ENCODE data around the gene HTR7.
"Not testable (repeated sequence)": the region's sequence is repeated elsewhere in the genome, so short reads cannot be mapped to it uniquely, and the experiment has no call there.

Gene HTR7

GRCh38 chr10:90856261-90856660, 1.6 kb downstream of the HTR7 start:
- no peaks in the 10 kb centered on the region for H3K36me3 ChIP-seq (ENCODE audit: insufficient read depth, low read length)
- no peak overlapping the region for H3K9ac ChIP-seq (ENCODE audit: low read length)
- H3K27me3 ChIP-seq (ENCODE audit: control insufficient read depth in 1 of 2, insufficient read depth in 2 of 2, low read length in 2 of 2), result peaks cover 31 to 41% of the 10 kb centered on the region in 2 donors
- H3K4me3 ChIP-seq (ENCODE audit: low read depth in 1 of 2, low read length in 2 of 2), result no peak overlapping the region
- no peak overlapping the region for H3K27ac ChIP-seq (ENCODE audit: low read depth, low read length)
- H3K4me1 ChIP-seq (ENCODE audit: insufficient read depth, low read length), result no peaks in the 10 kb centered on the region
- H3K9me3 ChIP-seq (ENCODE audit: low read length), result no peaks in the 10 kb centered on the region

- Histone ChIP-seq H3K4me1 (ENCODE audit: insufficient read depth, low read length) (no peaks in the 10 kb centered on the region), H3K36me3 (ENCODE audit: insufficient read depth, low read length) (no peaks in the 10 kb centered on the region), H3K27ac (ENCODE audit: low read depth, low read length) (no peak overlapping the region), H3K9ac (ENCODE audit: low read length) (no peak overlapping the region), H3K27me3 (ENCODE audit: control insufficient read depth in 1 of 2, insufficient read depth in 2 of 2, low read length in 2 of 2) (peaks cover 31 to 41% of the 10 kb centered on the region in 2 donors), H3K9me3 (ENCODE audit: low read length) (peaks cover 5% of the 10 kb centered on the region), H3K4me3 (ENCODE audit: low read depth in 1 of 2, low read length in 2 of 2) (no peak overlapping the region)
Measured at GRCh38 chr10:90855126-90855525, 2.7 kb downstream of the HTR7 start.

GRCh38 chr10:90849956-90850749, 7.7 kb downstream of the HTR7 start:
- Histone ChIP-seq H3K4me1 (ENCODE audit: insufficient read depth, low read length) (no peaks in the 10 kb centered on the region), H3K36me3 (ENCODE audit: insufficient read depth, low read length) (no peaks in the 10 kb centered on the region), H3K27ac (ENCODE audit: low read depth, low read length) (no peak overlapping the region), H3K27me3 (ENCODE audit: control insufficient read depth in 1 of 2, insufficient read depth in 2 of 2, low read length in 2 of 2) (peaks cover 13 to 18% of the 10 kb centered on the region in 2 donors), H3K9ac (ENCODE audit: low read length) (no peak overlapping the region), H3K4me3 (ENCODE audit: low read depth in 1 of 2, low read length in 2 of 2) (no peak overlapping the region), H3K9me3 (ENCODE audit: low read length) (peaks cover 5% of the 10 kb centered on the region)

GRCh38 chr10:90847436-90847835, 10.4 kb downstream of the HTR7 start:
- Histone ChIP-seq H3K4me1 (ENCODE audit: insufficient read depth, low read length) (no peaks in the 10 kb centered on the region), H3K36me3 (ENCODE audit: insufficient read depth, low read length) (no peaks in the 10 kb centered on the region), H3K27ac (ENCODE audit: low read depth, low read length) (no peak overlapping the region), H3K9me3 (ENCODE audit: low read length) (peaks cover 5% of the 10 kb centered on the region), H3K4me3 (ENCODE audit: low read depth in 1 of 2, low read length in 2 of 2) (no peak overlapping the region), H3K9ac (ENCODE audit: low read length) (no peak overlapping the region), H3K27me3 (ENCODE audit: control insufficient read depth in 1 of 2, insufficient read depth in 2 of 2, low read length in 2 of 2) (no peaks in the 10 kb centered on the region)

GRCh38 chr10:90846746-90847145, 11.1 kb downstream of the HTR7 start:
- Histone ChIP-seq H3K9ac (ENCODE audit: low read length) (no peak overlapping the region), H3K4me1 (ENCODE audit: insufficient read depth, low read length) (no peaks in the 10 kb centered on the region), H3K9me3 (ENCODE audit: low read length) (peaks cover 5% of the 10 kb centered on the region), H3K27me3 (ENCODE audit: control insufficient read depth in 1 of 2, insufficient read depth in 2 of 2, low read length in 2 of 2) (no peaks in the 10 kb centered on the region), H3K4me3 (ENCODE audit: low read depth in 1 of 2, low read length in 2 of 2) (no peak overlapping the region), H3K36me3 (ENCODE audit: insufficient read depth, low read length) (no peaks in the 10 kb centered on the region), H3K27ac (ENCODE audit: low read depth, low read length) (no peak overlapping the region)

- no peak overlapping the region for H3K27ac ChIP-seq (ENCODE audit: low read depth, low read length)
- no peak overlapping the region for H3K9ac ChIP-seq (ENCODE audit: low read length)
- H3K9me3 ChIP-seq (ENCODE audit: low read length), result peaks cover 5% of the 10 kb centered on the region
- no peak overlapping the region for H3K4me3 ChIP-seq (ENCODE audit: low read depth in 1 of 2, low read length in 2 of 2)
- no peaks in the 10 kb centered on the region for H3K27me3 ChIP-seq (ENCODE audit: control insufficient read depth in 1 of 2, insufficient read depth in 2 of 2, low read length in 2 of 2)
- H3K4me1 ChIP-seq (ENCODE audit: insufficient read depth, low read length), result no peaks in the 10 kb centered on the region
- no peaks in the 10 kb centered on the region for H3K36me3 ChIP-seq (ENCODE audit: insufficient read depth, low read length)
Measured at GRCh38 chr10:90845726-90846125, 12.1 kb downstream of the HTR7 start.

GRCh38 chr10:90842725-90843124, 15.1 kb downstream of the HTR7 start:
- Histone ChIP-seq H3K9ac (ENCODE audit: low read length) (no peak overlapping the region), H3K36me3 (ENCODE audit: insufficient read depth, low read length) (no peaks in the 10 kb centered on the region), H3K27me3 (ENCODE audit: control insufficient read depth in 1 of 2, insufficient read depth in 2 of 2, low read length in 2 of 2) (no peaks in the 10 kb centered on the region), H3K27ac (ENCODE audit: low read depth, low read length) (no peak overlapping the region), H3K9me3 (ENCODE audit: low read length) (no peaks in the 10 kb centered on the region), H3K4me3 (ENCODE audit: low read depth in 1 of 2, low read length in 2 of 2) (no peak overlapping the region), H3K4me1 (ENCODE audit: insufficient read depth, low read length) (no peaks in the 10 kb centered on the region)

- H3K36me3 ChIP-seq (ENCODE audit: insufficient read depth, low read length), result no peaks in the 10 kb centered on the region
- no peaks in the 10 kb centered on the region for H3K9me3 ChIP-seq (ENCODE audit: low read length)
- H3K27ac ChIP-seq (ENCODE audit: low read depth, low read length), result no peak overlapping the region
- H3K9ac ChIP-seq (ENCODE audit: low read length), result no peak overlapping the region
- H3K27me3 ChIP-seq (ENCODE audit: control insufficient read depth in 1 of 2, insufficient read depth in 2 of 2, low read length in 2 of 2), result no peaks in the 10 kb centered on the region
- H3K4me1 ChIP-seq (ENCODE audit: insufficient read depth, low read length), result no peaks in the 10 kb centered on the region
- no peak overlapping the region for H3K4me3 ChIP-seq (ENCODE audit: low read depth in 1 of 2, low read length in 2 of 2)
Measured at GRCh38 chr10:90837486-90837885, 20.4 kb downstream of the HTR7 start.

GRCh38 chr10:90834326-90834725, 23.5 kb downstream of the HTR7 start:
- H3K4me1 ChIP-seq (ENCODE audit: insufficient read depth, low read length), result no peaks in the 10 kb centered on the region
- H3K27ac ChIP-seq (ENCODE audit: low read depth, low read length), result no peak overlapping the region
- H3K9ac ChIP-seq (ENCODE audit: low read length), result no peak overlapping the region
- H3K4me3 ChIP-seq (ENCODE audit: low read depth in 1 of 2, low read length in 2 of 2), result no peak overlapping the region
- H3K27me3 ChIP-seq (ENCODE audit: control insufficient read depth in 1 of 2, insufficient read depth in 2 of 2, low read length in 2 of 2), result no peaks in the 10 kb centered on the region
- H3K36me3 ChIP-seq (ENCODE audit: insufficient read depth, low read length), result no peaks in the 10 kb centered on the region
- no peaks in the 10 kb centered on the region for H3K9me3 ChIP-seq (ENCODE audit: low read length)

GRCh38 chr10:90832111-90832510, 25.7 kb downstream of the HTR7 start:
- no peaks in the 10 kb centered on the region for H3K27me3 ChIP-seq (ENCODE audit: control insufficient read depth in 1 of 2, insufficient read depth in 2 of 2, low read length in 2 of 2)
- no peak overlapping the region for H3K4me3 ChIP-seq (ENCODE audit: low read depth in 1 of 2, low read length in 2 of 2)
- H3K9me3 ChIP-seq (ENCODE audit: low read length), result no peaks in the 10 kb centered on the region
- no peaks in the 10 kb centered on the region for H3K36me3 ChIP-seq (ENCODE audit: insufficient read depth, low read length)
- H3K9ac ChIP-seq (ENCODE audit: low read length), result no peak overlapping the region
- no peaks in the 10 kb centered on the region for H3K4me1 ChIP-seq (ENCODE audit: insufficient read depth, low read length)
- no peak overlapping the region for H3K27ac ChIP-seq (ENCODE audit: low read depth, low read length)

GRCh38 chr10:90822508-90822907, 35.3 kb downstream of the HTR7 start:
- Histone ChIP-seq H3K27me3 (ENCODE audit: control insufficient read depth in 1 of 2, insufficient read depth in 2 of 2, low read length in 2 of 2) (no peaks in the 10 kb centered on the region), H3K27ac (ENCODE audit: low read depth, low read length) (no peak overlapping the region), H3K9me3 (ENCODE audit: low read length) (no peaks in the 10 kb centered on the region), H3K36me3 (ENCODE audit: insufficient read depth, low read length) (no peaks in the 10 kb centered on the region), H3K4me1 (ENCODE audit: insufficient read depth, low read length) (no peaks in the 10 kb centered on the region), H3K9ac (ENCODE audit: low read length) (no peak overlapping the region), H3K4me3 (ENCODE audit: low read depth in 1 of 2, low read length in 2 of 2) (no peak overlapping the region)

- not testable (repeated sequence) for H3K36me3 ChIP-seq (ENCODE audit: insufficient read depth, low read length); H3K9me3 ChIP-seq (ENCODE audit: low read length); H3K4me1 ChIP-seq (ENCODE audit: insufficient read depth, low read length); H3K4me3 ChIP-seq (ENCODE audit: low read depth in 1 of 2, low read length in 2 of 2); H3K27me3 ChIP-seq (ENCODE audit: control insufficient read depth in 1 of 2, insufficient read depth in 2 of 2, low read length in 2 of 2); H3K9ac ChIP-seq (ENCODE audit: low read length); H3K27ac ChIP-seq (ENCODE audit: low read depth, low read length)
Measured at GRCh38 chr10:90821864-90822263, 36.0 kb downstream of the HTR7 start.
